PC-9 (cell line): Measurements from ENCODE around the gene COL8A2. TPM values are rescaled to one million over a fixed set of nuclear protein-coding genes. Genes with fewer than 3 reads are reported as not detected.

Source experiments
- BruUV-seq: library from RNA; stranded (reverse); fragments of 400-500 nt; replicated peaks from 2 replicates; lab custom pipeline; 2021; lab: Mats Ljungman, UMichigan
- CTCF ChIA-PET: fragments of 300-600 bp; sonication (Branson Sonifier 250); formaldehyde crosslinking; loops from one replicate; lab custom pipeline; 2022; ENCODE audit warnings: antibody characterized with exemption; lab: Charles Lee
- POLR2A ChIA-PET: fragments of 300-600 bp; sonication (Branson Sonifier 250); formaldehyde crosslinking; loops from one replicate; lab custom pipeline; 2022; ENCODE audit warnings: antibody characterized with exemption; ENCODE audit not compliant: unreplicated experiment; lab: Charles Lee
- DNase-seq, 2 experiments: peaks; one replicate each; pipeline versions ENCODE4 v3.0.0 to v3.0.0-alpha.2; 2015 to 2022; ENCODE audit warnings: mixed read lengths in 1 of 2
- H2AFZ ChIP-seq: fragments of 200-600 bp; sonication (generic); 2 replicates; pipeline ENCODE4 v1.8.1; 2017; ENCODE audit warnings: antibody characterized with exemption
- H3F3A ChIP-seq: fragments of 200-600 bp; sonication (generic); 2 replicates; pipeline ENCODE4 v1.8.1; 2017; ENCODE audit warnings: antibody characterized with exemption, mild to moderate bottlenecking, low read depth; ENCODE audit not compliant: insufficient read depth
- H3K27ac ChIP-seq: fragments of 200-600 bp; sonication (generic); 2 replicates; pipeline ENCODE4 v1.6.1; 2016; ENCODE audit warnings: mixed run types
- H3K27me3 ChIP-seq: fragments of 200-600 bp; sonication (generic); 2 replicates; pipeline ENCODE4 v1.6.1; 2016; ENCODE audit warnings: low read depth, mixed run types; ENCODE audit not compliant: insufficient read depth
- H3K36me3 ChIP-seq: fragments of 200-600 bp; sonication (generic); 2 replicates; pipeline ENCODE4 v1.6.1; 2016; ENCODE audit warnings: low read depth, mixed run types
- H3K4me1 ChIP-seq: fragments of 200-600 bp; sonication (generic); replicated peaks from 2 replicates; pipeline ENCODE4 v1.6.1; 2016; ENCODE audit warnings: mixed run types; ENCODE audit not compliant: insufficient read depth
- H3K4me2 ChIP-seq: fragments of 200-600 bp; sonication (generic); 2 replicates; pipeline ENCODE4 v1.6.1; 2017; ENCODE audit warnings: mixed run types
- H3K4me3 ChIP-seq: fragments of 200-600 bp; sonication (generic); 2 replicates; pipeline ENCODE4 v1.6.1; 2016; ENCODE audit warnings: mixed run types
- H3K79me2 ChIP-seq: fragments of 200-600 bp; sonication (generic); 2 replicates; pipeline ENCODE4 v1.6.1; 2017; ENCODE audit warnings: low read depth, mixed run types
- H3K9me2 ChIP-seq: fragments of 200-600 bp; sonication (generic); 2 replicates; pipeline ENCODE4 v1.8.1; 2017; ENCODE audit warnings: mild to moderate bottlenecking; ENCODE audit not compliant: insufficient read depth
- H3K9me3 ChIP-seq: fragments of 200-600 bp; sonication (generic); 2 replicates; pipeline ENCODE4 v1.8.1; 2016; ENCODE audit warnings: low read depth; ENCODE audit not compliant: insufficient read depth
- H4K20me1 ChIP-seq: fragments of 200-600 bp; sonication (generic); 2 replicates; pipeline ENCODE4 v1.8.1; 2017; ENCODE audit not compliant: insufficient read depth
- CTCF ChIP-seq: fragments of 200-600 bp; sonication (generic); conservative IDR thresholded peaks from 2 replicates; pipeline ENCODE4 v1.6.1; 2017; ENCODE audit warnings: mixed run types, antibody characterized with exemption, mild to moderate bottlenecking, moderate library complexity
- EZH2 ChIP-seq: fragments of 200-600 bp; sonication (generic); IDR thresholded peaks from 2 replicates; pipeline ENCODE4 v1.8.0; 2017; ENCODE audit warnings: antibody characterized with exemption, low read depth
- intact Hi-C: fragments of 100-400 bp; cut with micrococcal nuclease; formaldehyde crosslinking; loops from one replicate; pipeline ENCODE4 v1.10.0; 2022; ENCODE audit not compliant: unreplicated experiment
- total RNA-seq: library from RNA; stranded (reverse); gene quantifications from 2 replicates; pipeline ENCODE4 v1.2.3, GENCODE V29; 2021

The COL8A2 gene
- total RNA-seq, 1 experiment from 2014 or later, result 0.20 TPM

- TF ChIP-seq CTCF (no peak), EZH2 (no peak)
- Histone ChIP-seq H2AFZ (no peak overlapping the region), H4K20me1 (0 out of 2 replicates have a peak, but pooled peaks cover 2% of the 10 kb centered on the region), H3K27ac (no peak overlapping the region), H3K4me3 (no peak overlapping the region), H3K4me2 (no peak overlapping the region), H3K9me2 (no peaks in the 10 kb centered on the region), H3K27me3 (no peaks in the 10 kb centered on the region), H3K79me2 (peaks cover 21% of the 10 kb centered on the region), H3K36me3 (no peaks in the 10 kb centered on the region; the same call in 1 of the 2 replicates), H3K4me1 (peaks cover 13% of the 10 kb centered on the region), H3K9me3 (no peaks in the 10 kb centered on the region), H3F3A (peaks cover 10% of the 10 kb centered on the region; the same call in 1 of the 2 replicates)
- CTCF ChIA-PET, result interaction anchor here (0.6 kb wide), 1 partner anchor 33 kb away, joined by 16 read pairs; no protein-coding TSS in a partner anchor
- intact Hi-C loops, result no loop called here
- DNase-seq, result no peak
- POLR2A ChIA-PET, result no interaction called here
- BruUV-seq, result no TSS peak
Measured at GRCh38 chr1:36085686-36086526, 39.1 kb downstream of the COL8A2 start.

DNA sequence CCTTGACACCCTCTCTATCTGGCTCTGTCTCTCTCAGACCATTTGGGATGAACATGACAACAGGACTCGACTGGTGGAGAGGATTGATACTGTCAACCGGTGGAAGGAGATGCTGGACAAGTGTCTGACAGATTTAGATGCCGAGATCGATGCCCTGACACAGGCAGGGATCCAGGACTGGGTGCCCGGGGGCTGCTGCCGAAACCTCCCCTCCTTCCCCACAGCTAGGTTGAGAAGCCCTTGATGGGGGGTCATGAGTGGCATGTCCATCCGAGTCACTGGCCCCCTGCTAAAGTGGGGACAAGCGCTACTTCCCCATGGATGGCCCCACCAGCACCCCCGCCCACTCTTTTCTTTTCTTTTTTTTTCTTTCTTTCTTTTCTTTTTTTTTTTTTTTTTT, 39.9 kb downstream of the COL8A2 start:
- CTCF ChIA-PET, result no interaction called here
- no peak for DNase-seq

More for the DNA sequence above, 39.9 kb downstream of the COL8A2 start:
- no peak overlapping the region for H3K4me3 ChIP-seq
- peaks cover 18% of the 10 kb centered on the region for H3K4me1 ChIP-seq
- TF ChIP-seq CTCF (no peak), EZH2 (no peak)
- POLR2A ChIA-PET, result no interaction called here
- H3K79me2 ChIP-seq, result peaks cover 13% of the 10 kb centered on the region
- intact Hi-C loops, result no loop called here
- no peaks in the 10 kb centered on the region for H3K36me3 ChIP-seq
- H2AFZ ChIP-seq, result no peak overlapping the region
- no peaks in the 10 kb centered on the region for H3K9me2 ChIP-seq
- peaks cover 16% of the 10 kb centered on the region; the same call in 1 of the 2 replicates for H3F3A ChIP-seq
- no peak overlapping the region for H3K4me2 ChIP-seq
- H3K27me3 ChIP-seq, result no peaks in the 10 kb centered on the region
- H3K27ac ChIP-seq, result no peak overlapping the region
- no peaks in the 10 kb centered on the region for H4K20me1 ChIP-seq
- BruUV-seq, result no TSS peak
- no peaks in the 10 kb centered on the region for H3K9me3 ChIP-seq
